Neural crest cell (in vitro differentiated cells): Measurements from ENCODE around the gene LARP4B. TPM values are rescaled to one million over a fixed set of nuclear protein-coding genes. Genes with fewer than 3 reads are reported as not detected.
A peak's percentile ranks its signal among the peaks of the same experiment; 100 is the strongest.

Experiments
- DNase-seq: peaks from one replicate; pipeline ENCODE4 v3.0.0; 2021; ENCODE audit warnings: low read depth, mixed read lengths, low spot score
- H3K27ac Mint-ChIP-seq: one replicate; pipeline ENCODE4 v1.8.0; 2021; ENCODE audit warnings: mild to moderate bottlenecking, mixed read lengths; ENCODE audit not compliant: unreplicated experiment
- H3K27me3 Mint-ChIP-seq: 2 replicates; pipeline ENCODE4 v1.8.0; 2021; ENCODE audit warnings: low read depth, mild to moderate bottlenecking, mixed read lengths
- H3K36me3 Mint-ChIP-seq: 2 replicates; pipeline ENCODE4 v1.8.0; 2021; ENCODE audit warnings: low read depth, mild to moderate bottlenecking, mixed read lengths
- H3K4me1 Mint-ChIP-seq: 2 replicates; pipeline ENCODE4 v1.8.0; 2021; ENCODE audit warnings: mixed read lengths
- H3K4me3 Mint-ChIP-seq: one replicate; pipeline ENCODE4 v1.8.0; 2021; ENCODE audit warnings: mild to moderate bottlenecking, mixed read lengths
- H3K9me3 Mint-ChIP-seq: 2 replicates; pipeline ENCODE4 v1.8.0; 2021; ENCODE audit warnings: mixed read lengths
- total RNA-seq: library from RNA; stranded (reverse); gene quantifications from 2 replicates; pipeline ENCODE4 v1.2.1, GENCODE V29; 2021
- TF ChIP-seq, protein P1 (sequence below): fragments of 200-600 bp; sonication (generic); conservative IDR thresholded peaks from 2 replicates; pipeline ENCODE4 v1.5.0; 2021; ENCODE audit warnings: antibody characterized with exemption, mild to moderate bottlenecking

LARP4B gene
- total RNA-seq, 1 donor from 2014 or later: 75.4 TPM

DNA sequence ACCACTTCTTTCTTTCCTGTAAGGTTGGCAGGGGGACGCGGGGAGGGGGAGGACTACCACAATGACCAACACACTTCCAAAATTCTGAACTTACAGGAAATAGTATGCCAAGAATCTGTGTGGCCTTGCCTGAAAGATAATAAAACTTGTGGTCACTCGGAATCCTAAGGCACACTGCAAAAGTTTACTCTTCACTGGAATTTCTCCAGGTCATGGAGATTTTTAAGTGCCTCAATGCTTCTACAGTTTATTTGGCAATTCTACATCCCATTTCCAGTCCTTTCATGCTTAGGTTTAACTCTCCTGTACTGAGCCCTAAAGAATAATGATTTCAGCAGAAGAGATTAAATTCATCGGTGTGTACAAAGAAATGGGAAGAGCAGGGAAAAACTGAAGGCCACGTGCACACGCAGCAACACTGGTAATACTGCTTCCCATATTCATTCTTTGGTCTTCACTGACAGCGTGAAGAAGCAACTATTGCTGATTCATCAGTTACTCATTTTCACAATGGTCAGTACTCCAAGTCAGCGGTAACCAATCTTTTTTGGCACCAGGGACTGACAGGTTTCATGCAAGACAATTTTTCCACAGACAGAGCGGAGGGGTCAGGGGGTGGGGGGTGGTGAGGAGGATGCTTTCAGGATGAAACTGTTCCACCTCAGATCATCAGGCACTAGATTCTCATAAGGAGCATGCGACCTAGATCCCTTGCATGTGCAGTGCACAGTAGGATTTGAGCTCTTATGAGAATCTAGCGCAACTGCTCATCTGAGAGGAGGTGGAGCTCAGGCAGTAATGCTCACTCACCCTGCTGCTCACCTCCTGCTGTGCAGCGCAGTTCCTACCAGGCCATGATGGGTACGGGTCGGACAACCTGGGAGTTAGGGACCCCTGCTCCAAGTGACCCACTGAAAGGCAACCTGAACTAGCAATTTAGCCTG, 9.8 kb downstream of the LARP4B start:
- peaks cover 10% of the 10 kb centered on the region for H3K36me3 Mint-ChIP-seq
- no peak overlapping the region for H3K4me3 Mint-ChIP-seq
- peaks cover 21% of the 10 kb centered on the region for H3K4me1 Mint-ChIP-seq
- H3K9me3 Mint-ChIP-seq: peaks cover 2% of the 10 kb centered on the region
- H3K27me3 Mint-ChIP-seq: no peaks in the 10 kb centered on the region
- no peak for DNase-seq
- TF ChIP-seq, protein P1, sequence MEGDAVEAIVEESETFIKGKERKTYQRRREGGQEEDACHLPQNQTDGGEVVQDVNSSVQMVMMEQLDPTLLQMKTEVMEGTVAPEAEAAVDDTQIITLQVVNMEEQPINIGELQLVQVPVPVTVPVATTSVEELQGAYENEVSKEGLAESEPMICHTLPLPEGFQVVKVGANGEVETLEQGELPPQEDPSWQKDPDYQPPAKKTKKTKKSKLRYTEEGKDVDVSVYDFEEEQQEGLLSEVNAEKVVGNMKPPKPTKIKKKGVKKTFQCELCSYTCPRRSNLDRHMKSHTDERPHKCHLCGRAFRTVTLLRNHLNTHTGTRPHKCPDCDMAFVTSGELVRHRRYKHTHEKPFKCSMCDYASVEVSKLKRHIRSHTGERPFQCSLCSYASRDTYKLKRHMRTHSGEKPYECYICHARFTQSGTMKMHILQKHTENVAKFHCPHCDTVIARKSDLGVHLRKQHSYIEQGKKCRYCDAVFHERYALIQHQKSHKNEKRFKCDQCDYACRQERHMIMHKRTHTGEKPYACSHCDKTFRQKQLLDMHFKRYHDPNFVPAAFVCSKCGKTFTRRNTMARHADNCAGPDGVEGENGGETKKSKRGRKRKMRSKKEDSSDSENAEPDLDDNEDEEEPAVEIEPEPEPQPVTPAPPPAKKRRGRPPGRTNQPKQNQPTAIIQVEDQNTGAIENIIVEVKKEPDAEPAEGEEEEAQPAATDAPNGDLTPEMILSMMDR: no peak
- peak overlapping the region; percentile 35 for H3K27ac Mint-ChIP-seq

DNA sequence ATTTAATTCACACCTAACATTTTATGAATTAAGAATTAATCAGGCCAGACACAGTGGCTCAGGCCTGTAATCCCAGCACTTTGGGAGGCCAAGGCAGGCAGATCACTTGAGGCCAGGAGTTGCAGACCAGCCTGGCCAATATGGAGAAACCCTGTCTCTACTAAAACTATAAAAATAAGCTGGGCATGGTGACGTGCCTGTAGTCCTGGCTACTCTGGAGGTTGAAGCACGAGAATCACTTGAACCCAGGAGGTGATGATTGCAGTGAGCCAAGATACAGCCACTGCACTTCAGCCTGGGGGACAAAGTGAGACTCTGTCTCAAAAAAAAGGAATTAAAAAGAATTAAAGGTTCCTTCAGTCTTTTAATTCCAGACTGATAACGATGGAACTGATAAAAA, 11.1 kb downstream of the LARP4B start:
- TF ChIP-seq, protein P1: no peak
- peaks cover 16% of the 10 kb centered on the region for H3K4me1 Mint-ChIP-seq
- H3K9me3 Mint-ChIP-seq: peaks cover 2% of the 10 kb centered on the region

DNA sequence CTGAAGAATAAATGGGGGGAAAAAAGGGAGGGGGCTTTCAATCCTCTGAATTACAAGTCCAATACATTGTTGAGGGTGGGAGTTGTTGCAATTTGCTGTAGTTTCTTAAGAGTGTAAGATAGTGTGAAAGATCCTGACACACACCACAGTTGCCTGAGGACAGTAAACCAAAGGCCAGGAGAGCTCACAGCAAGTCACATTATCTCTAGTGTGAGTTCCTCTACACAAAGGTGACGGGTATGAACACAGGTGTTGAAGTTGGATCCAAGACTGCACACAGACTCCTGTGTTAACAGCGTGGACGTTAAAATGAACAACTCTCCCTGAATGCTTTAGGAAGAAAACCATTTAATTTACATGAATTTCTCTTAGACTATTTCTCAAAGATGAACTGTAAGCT, 12.0 kb downstream of the LARP4B start:
- H3K27me3 Mint-ChIP-seq: no peaks in the 10 kb centered on the region
- peaks cover 8% of the 10 kb centered on the region for H3K4me1 Mint-ChIP-seq
- H3K4me3 Mint-ChIP-seq: no peak overlapping the region

More for the DNA sequence above, 11.1 kb downstream of the LARP4B start:
- Mint-ChIP-seq H3K27me3 (no peaks in the 10 kb centered on the region), H3K27ac (no peak overlapping the region), H3K36me3 (peaks cover 10% of the 10 kb centered on the region), H3K4me3 (no peak overlapping the region)
- no peak for DNase-seq

DNA sequence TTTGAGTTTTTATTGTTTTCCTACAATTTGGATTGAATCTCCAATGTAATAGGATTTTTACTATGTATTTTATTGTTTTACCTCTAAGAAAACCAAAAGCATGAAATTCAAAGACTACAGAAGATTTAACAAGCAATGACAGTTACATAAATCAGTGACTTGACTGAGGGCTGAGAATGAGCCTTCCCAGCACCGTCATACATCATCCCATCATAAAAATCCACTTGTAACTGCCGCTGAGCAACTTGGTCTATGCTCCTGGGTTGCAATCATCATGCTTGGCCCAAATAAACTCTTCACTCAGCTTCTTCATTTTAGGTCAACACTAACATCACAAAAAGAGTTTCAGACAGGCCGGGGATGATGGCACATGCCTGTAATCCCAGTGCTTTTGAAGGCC, 13.5 kb downstream of the LARP4B start:
- H3K36me3 Mint-ChIP-seq: peaks cover 9% of the 10 kb centered on the region
- no peaks in the 10 kb centered on the region for H3K27me3 Mint-ChIP-seq
- DNase-seq: no peak
- H3K9me3 Mint-ChIP-seq: peaks cover 2% of the 10 kb centered on the region
- TF ChIP-seq, protein P1: no peak
- H3K4me1 Mint-ChIP-seq: peaks cover 3% of the 10 kb centered on the region
- H3K4me3 Mint-ChIP-seq: no peak overlapping the region
- no peak overlapping the region for H3K27ac Mint-ChIP-seq

More for the DNA sequence above, 12.0 kb downstream of the LARP4B start:
- peaks cover 2% of the 10 kb centered on the region for H3K9me3 Mint-ChIP-seq
- no peak overlapping the region for H3K27ac Mint-ChIP-seq
- H3K36me3 Mint-ChIP-seq: peaks cover 8% of the 10 kb centered on the region
- TF ChIP-seq, protein P1: no peak
- DNase-seq: no peak

DNA sequence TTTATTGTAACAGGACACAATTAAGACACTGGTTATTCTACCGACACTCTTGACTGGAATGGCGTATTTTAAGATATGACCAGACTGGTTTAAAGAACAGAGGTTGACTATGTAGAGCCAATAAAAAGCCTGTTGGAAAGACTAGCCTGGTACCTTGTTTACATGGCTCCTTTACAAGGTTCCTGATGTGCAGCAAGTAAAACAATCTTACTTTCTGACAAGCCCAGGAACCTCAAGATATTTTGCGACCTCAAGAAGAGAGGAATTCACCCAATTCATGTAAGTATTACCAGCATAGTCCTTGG, 14.1 kb downstream of the LARP4B start:
- no peak overlapping the region for H3K27ac Mint-ChIP-seq
- DNase-seq: no peak
- peaks cover 3% of the 10 kb centered on the region for H3K4me1 Mint-ChIP-seq
- H3K9me3 Mint-ChIP-seq: peaks cover 2% of the 10 kb centered on the region
- H3K27me3 Mint-ChIP-seq: no peaks in the 10 kb centered on the region
- H3K36me3 Mint-ChIP-seq: peaks cover 11% of the 10 kb centered on the region
- no peak overlapping the region for H3K4me3 Mint-ChIP-seq
- TF ChIP-seq, protein P1: no peak
